Measurements from ENCODE around the gene GABBR2. TPM values are rescaled to one million over a fixed set of nuclear protein-coding genes. Genes with fewer than 3 reads are reported as not detected.

GABBR2 gene
- total RNA-seq, 2 experiments from 2014 or later, result not detected

- H3K36me3 Mint-ChIP-seq (ENCODE audit: low read depth), result no peaks in the 10 kb centered on the region
- ATAC-seq (ENCODE audit: poor library complexity), result no peak
- TF ChIP-seq CTCF (IDR thresholded peaks at IDR 0.05), result no peak
- Histone ChIP-seq H3K9me3 (ENCODE audit: control insufficient read depth in 1 of 2, insufficient read depth in 1 of 2, low read length in 2 of 2) (no peaks in the 10 kb centered on the region), H3K36me3 (ENCODE audit: insufficient read depth, low read length) (no peaks in the 10 kb centered on the region), H3K4me3 (ENCODE audit: low read length) (no peak overlapping the region), H3K27me3 (ENCODE audit: control insufficient read depth in 1 of 2, insufficient read depth in 2 of 2, low read length in 2 of 2) (peaks cover 0 to 5% of the 10 kb centered on the region in 2 experiments), H3K27ac (ENCODE audit: low read depth in 1 of 2, low read length in 2 of 2) (no peak overlapping the region), H3K4me1 (ENCODE audit: insufficient read depth, low read length) (no peaks in the 10 kb centered on the region)
- H3K27ac Mint-ChIP-seq, result no peak overlapping the region
- intact Hi-C loops (cut with DNase I, micrococcal nuclease), result no loop called here
- POLR2A ChIA-PET, result no interaction called here
- no peak for DNase-seq
- H3K9me3 Mint-ChIP-seq, result no peaks in the 10 kb centered on the region
- H3K27me3 Mint-ChIP-seq, result peaks cover 14% of the 10 kb centered on the region
- H3K4me3 Mint-ChIP-seq, result no peak overlapping the region
- H3K4me1 Mint-ChIP-seq (ENCODE audit: low read depth), result no peaks in the 10 kb centered on the region
- CTCF ChIA-PET, result no interaction called here
Measured at GRCh38 chr9:98614941-98615340, 93.8 kb downstream of the GABBR2 start.

GRCh38 chr9:98612061-98612752, 96.5 kb downstream of the GABBR2 start:
- no peak overlapping the region for H3K4me3 ChIP-seq (ENCODE audit: low read length)
- no peaks in the 10 kb centered on the region for H3K36me3 ChIP-seq (ENCODE audit: insufficient read depth, low read length)
- Mint-ChIP-seq H3K27ac (no peak overlapping the region), H3K4me3 (no peak overlapping the region), H3K4me1 (ENCODE audit: low read depth) (no peaks in the 10 kb centered on the region), H3K9me3 (no peaks in the 10 kb centered on the region), H3K36me3 (ENCODE audit: low read depth) (no peaks in the 10 kb centered on the region), H3K27me3 (peaks cover 8% of the 10 kb centered on the region)
- H3K27me3 ChIP-seq (ENCODE audit: control insufficient read depth in 1 of 2, insufficient read depth in 2 of 2, low read length in 2 of 2), result peaks cover 0 to 5% of the 10 kb centered on the region in 2 experiments
- ATAC-seq (ENCODE audit: poor library complexity) (no peak), DNase-seq (no peak)
- no peaks in the 10 kb centered on the region for H3K4me1 ChIP-seq (ENCODE audit: insufficient read depth, low read length)
- intact Hi-C loops (cut with DNase I, micrococcal nuclease), result no loop called here
- H3K27ac ChIP-seq (ENCODE audit: low read depth in 1 of 2, low read length in 2 of 2), result no peak overlapping the region
- CTCF ChIA-PET, result no interaction called here
- POLR2A ChIA-PET, result no interaction called here
- no peaks in the 10 kb centered on the region for H3K9me3 ChIP-seq (ENCODE audit: control insufficient read depth in 1 of 2, insufficient read depth in 1 of 2, low read length in 2 of 2)
- no peak for TF ChIP-seq CTCF (IDR thresholded peaks at IDR 0.05)

GRCh38 chr9:98611319-98611718, 97.4 kb downstream of the GABBR2 start:
- no peaks in the 10 kb centered on the region for H3K4me1 ChIP-seq (ENCODE audit: insufficient read depth, low read length)
- H3K27ac ChIP-seq (ENCODE audit: low read depth in 1 of 2, low read length in 2 of 2), result no peak overlapping the region
- Mint-ChIP-seq H3K9me3 (no peaks in the 10 kb centered on the region), H3K4me1 (ENCODE audit: low read depth) (no peaks in the 10 kb centered on the region), H3K27ac (no peak overlapping the region), H3K4me3 (no peak overlapping the region), H3K36me3 (ENCODE audit: low read depth) (no peaks in the 10 kb centered on the region), H3K27me3 (peaks cover 8% of the 10 kb centered on the region)
- TF ChIP-seq CTCF (IDR thresholded peaks at IDR 0.05), result no peak
- H3K27me3 ChIP-seq (ENCODE audit: control insufficient read depth in 1 of 2, insufficient read depth in 2 of 2, low read length in 2 of 2), result peaks cover 0 to 5% of the 10 kb centered on the region in 2 experiments
- H3K4me3 ChIP-seq (ENCODE audit: low read length), result no peak overlapping the region
- ATAC-seq (ENCODE audit: poor library complexity) (no peak), DNase-seq (no peak)
- POLR2A ChIA-PET, result no interaction called here
- H3K9me3 ChIP-seq (ENCODE audit: control insufficient read depth in 1 of 2, insufficient read depth in 1 of 2, low read length in 2 of 2), result no peaks in the 10 kb centered on the region
- CTCF ChIA-PET, result no interaction called here
- no peaks in the 10 kb centered on the region for H3K36me3 ChIP-seq (ENCODE audit: insufficient read depth, low read length)
- intact Hi-C loops (cut with DNase I, micrococcal nuclease), result no loop called here

All from CD4-positive, alpha-beta T cell (primary cell).